GM12873 (cell line): ENCODE data around the gene HSF5.

Experiments used
- TF ChIP-seq, protein P1 (sequence below): IDR thresholded peaks from 2 replicates; pipeline ENCODE4 v1.5.1; 2012; ENCODE audit warnings: low read depth, mild to moderate bottlenecking, moderate library complexity, low read length, control low read depth; ENCODE audit not compliant: insufficient read depth; ENCODE audit errors: missing control alignments

The HSF5 gene

GRCh38 chr17:58515286-58515685, 27.1 kb upstream of the HSF5 start:
- TF ChIP-seq, protein P1, sequence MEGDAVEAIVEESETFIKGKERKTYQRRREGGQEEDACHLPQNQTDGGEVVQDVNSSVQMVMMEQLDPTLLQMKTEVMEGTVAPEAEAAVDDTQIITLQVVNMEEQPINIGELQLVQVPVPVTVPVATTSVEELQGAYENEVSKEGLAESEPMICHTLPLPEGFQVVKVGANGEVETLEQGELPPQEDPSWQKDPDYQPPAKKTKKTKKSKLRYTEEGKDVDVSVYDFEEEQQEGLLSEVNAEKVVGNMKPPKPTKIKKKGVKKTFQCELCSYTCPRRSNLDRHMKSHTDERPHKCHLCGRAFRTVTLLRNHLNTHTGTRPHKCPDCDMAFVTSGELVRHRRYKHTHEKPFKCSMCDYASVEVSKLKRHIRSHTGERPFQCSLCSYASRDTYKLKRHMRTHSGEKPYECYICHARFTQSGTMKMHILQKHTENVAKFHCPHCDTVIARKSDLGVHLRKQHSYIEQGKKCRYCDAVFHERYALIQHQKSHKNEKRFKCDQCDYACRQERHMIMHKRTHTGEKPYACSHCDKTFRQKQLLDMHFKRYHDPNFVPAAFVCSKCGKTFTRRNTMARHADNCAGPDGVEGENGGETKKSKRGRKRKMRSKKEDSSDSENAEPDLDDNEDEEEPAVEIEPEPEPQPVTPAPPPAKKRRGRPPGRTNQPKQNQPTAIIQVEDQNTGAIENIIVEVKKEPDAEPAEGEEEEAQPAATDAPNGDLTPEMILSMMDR: no peak

- TF ChIP-seq, protein P1: no peak
Measured at GRCh38 chr17:58514770-58515157, 26.6 kb upstream of the HSF5 start.

DNA sequence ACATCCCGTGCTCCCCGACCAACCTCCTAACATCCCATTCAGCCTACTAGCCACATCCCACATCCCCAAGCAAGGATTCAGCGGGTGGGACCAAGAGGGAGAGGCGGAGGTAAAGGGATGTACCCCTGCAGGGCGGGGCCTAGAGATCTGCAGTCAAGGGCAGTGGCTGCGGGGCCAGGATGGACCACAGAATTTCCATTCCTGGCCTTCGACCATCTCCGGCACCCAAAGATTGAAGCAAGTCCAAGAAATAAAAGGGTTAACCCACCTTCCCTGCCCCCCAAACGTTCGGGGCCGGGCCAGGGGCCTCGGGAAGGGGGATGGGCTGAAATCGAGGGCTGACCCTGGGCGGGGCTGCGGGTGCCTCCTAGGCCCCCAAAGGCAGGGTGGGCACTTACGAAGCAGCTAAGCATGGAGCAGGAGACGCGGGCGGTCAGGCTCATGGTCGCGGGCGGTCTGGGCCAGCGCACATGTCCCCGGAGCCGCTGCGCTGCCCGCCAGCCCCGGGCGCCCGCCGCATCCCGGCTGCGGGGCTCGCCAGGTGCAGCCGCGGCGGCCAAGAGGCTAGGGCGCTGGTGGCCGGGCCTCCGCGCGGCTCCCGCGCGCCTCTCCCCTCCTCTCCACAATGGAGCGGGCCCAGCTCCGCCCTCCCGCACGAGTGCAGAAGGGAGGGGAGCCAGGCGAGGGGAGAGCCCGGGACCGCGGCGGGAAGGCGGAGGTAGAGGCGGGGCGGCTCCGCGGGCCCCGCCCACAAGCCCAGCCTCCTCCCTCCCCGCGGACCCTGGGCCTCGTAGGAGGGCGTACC, 26.0 kb upstream of the HSF5 start, which contains the start of gene MTMR4:
Gene MTMR4, minus strand, starts transcription at position 674 of the 805 bp plus-strand sequence. Its CDS starts 231 bp downstream, at position 443.
- TF ChIP-seq, protein P1: no peak

- TF ChIP-seq, protein P1: peak; percentile 46
Measured at GRCh38 chr17:58513267-58513964, 25.2 kb upstream of the HSF5 start.

GRCh38 chr17:58510075-58510474, 21.9 kb upstream of the HSF5 start:
- TF ChIP-seq, protein P1: no peak

GRCh38 chr17:58508341-58509067, 20.3 kb upstream of the HSF5 start:
- TF ChIP-seq, protein P1: no peak
